ENCODE data around the gene ZMYM3.
A peak's percentile ranks its signal among the peaks of the same experiment; 100 is the strongest.

- TF ChIP-seq CTCF (IDR thresholded peaks at IDR 0.05) (peak in 3 of 6 experiments; percentile 33 to 46 (median 36)), POLR2A (IDR thresholded peaks at IDR 0.05) (no peak)
Observed at GRCh38 chrX:71253253-71254091, 468 bp downstream of the ZMYM3 start.
